ENCODE results near the gene PCBP2.

GRCh38 chr12:53510181-53510812 is 58.4 kb downstream of the PCBP2 start:
- no peak for TF ChIP-seq POLR2A (IDR thresholded peaks at IDR 0.05)
- TF ChIP-seq, protein P1, sequence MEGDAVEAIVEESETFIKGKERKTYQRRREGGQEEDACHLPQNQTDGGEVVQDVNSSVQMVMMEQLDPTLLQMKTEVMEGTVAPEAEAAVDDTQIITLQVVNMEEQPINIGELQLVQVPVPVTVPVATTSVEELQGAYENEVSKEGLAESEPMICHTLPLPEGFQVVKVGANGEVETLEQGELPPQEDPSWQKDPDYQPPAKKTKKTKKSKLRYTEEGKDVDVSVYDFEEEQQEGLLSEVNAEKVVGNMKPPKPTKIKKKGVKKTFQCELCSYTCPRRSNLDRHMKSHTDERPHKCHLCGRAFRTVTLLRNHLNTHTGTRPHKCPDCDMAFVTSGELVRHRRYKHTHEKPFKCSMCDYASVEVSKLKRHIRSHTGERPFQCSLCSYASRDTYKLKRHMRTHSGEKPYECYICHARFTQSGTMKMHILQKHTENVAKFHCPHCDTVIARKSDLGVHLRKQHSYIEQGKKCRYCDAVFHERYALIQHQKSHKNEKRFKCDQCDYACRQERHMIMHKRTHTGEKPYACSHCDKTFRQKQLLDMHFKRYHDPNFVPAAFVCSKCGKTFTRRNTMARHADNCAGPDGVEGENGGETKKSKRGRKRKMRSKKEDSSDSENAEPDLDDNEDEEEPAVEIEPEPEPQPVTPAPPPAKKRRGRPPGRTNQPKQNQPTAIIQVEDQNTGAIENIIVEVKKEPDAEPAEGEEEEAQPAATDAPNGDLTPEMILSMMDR (IDR thresholded peaks at IDR 0.05): no peak

Measured in prostate gland (tissue), 2 donors.